Measurements from ENCODE around the gene VWA8. TPM values are rescaled to one million over a fixed set of nuclear protein-coding genes. Genes with fewer than 3 reads are reported as not detected.

The VWA8 gene
- polyA plus RNA-seq, 1 donor from 2014 or later = 3.7 TPM

- Mint-ChIP-seq H3K4me3 (no peak overlapping the region), H3K4me1 (no peaks in the 10 kb centered on the region), H3K9me3 (no peaks in the 10 kb centered on the region), H3K27me3 (no peaks in the 10 kb centered on the region), H3K36me3 (peaks cover 20% of the 10 kb centered on the region), H3K27ac (no peak overlapping the region)
These were observed 279.3 kb downstream of the VWA8 start for GRCh38 chr13:41681587-41681986.

GRCh38 chr13:41680900-41681299, 280.0 kb downstream of the VWA8 start:
- Mint-ChIP-seq H3K36me3 (peaks cover 16% of the 10 kb centered on the region), H3K4me3 (no peak overlapping the region), H3K27ac (peak overlapping the region in 1 of 3 donors; percentile 53), H3K4me1 (no peaks in the 10 kb centered on the region), H3K9me3 (no peaks in the 10 kb centered on the region), H3K27me3 (no peaks in the 10 kb centered on the region)

GRCh38 chr13:41678848-41679247, 282.1 kb downstream of the VWA8 start:
- H3K27ac Mint-ChIP-seq = no peak overlapping the region
- H3K36me3 Mint-ChIP-seq = peaks cover 16% of the 10 kb centered on the region
- no peaks in the 10 kb centered on the region for H3K9me3 Mint-ChIP-seq
- peaks cover 0 to 1% (median 0%) of the 10 kb centered on the region in 3 donors for H3K4me1 Mint-ChIP-seq
- H3K4me3 Mint-ChIP-seq = no peak overlapping the region
- H3K27me3 Mint-ChIP-seq = no peaks in the 10 kb centered on the region

GRCh38 chr13:41678249-41678648, 282.7 kb downstream of the VWA8 start:
- H3K9me3 Mint-ChIP-seq = no peaks in the 10 kb centered on the region
- no peak overlapping the region for H3K4me3 Mint-ChIP-seq
- H3K4me1 Mint-ChIP-seq = peaks cover 0 to 1% (median 0%) of the 10 kb centered on the region in 3 donors
- H3K27ac Mint-ChIP-seq = no peak overlapping the region
- H3K36me3 Mint-ChIP-seq = peaks cover 12% of the 10 kb centered on the region
- H3K27me3 Mint-ChIP-seq = no peaks in the 10 kb centered on the region

GRCh38 chr13:41675306-41675705, 285.6 kb downstream of the VWA8 start:
- H3K36me3 Mint-ChIP-seq = peaks cover 9% of the 10 kb centered on the region
- peaks cover 0 to 3% (median 0%) of the 10 kb centered on the region in 3 donors for H3K4me1 Mint-ChIP-seq
- H3K4me3 Mint-ChIP-seq = no peak overlapping the region
- no peaks in the 10 kb centered on the region for H3K27me3 Mint-ChIP-seq
- H3K9me3 Mint-ChIP-seq = no peaks in the 10 kb centered on the region
- H3K27ac Mint-ChIP-seq = no peak overlapping the region

DNA sequence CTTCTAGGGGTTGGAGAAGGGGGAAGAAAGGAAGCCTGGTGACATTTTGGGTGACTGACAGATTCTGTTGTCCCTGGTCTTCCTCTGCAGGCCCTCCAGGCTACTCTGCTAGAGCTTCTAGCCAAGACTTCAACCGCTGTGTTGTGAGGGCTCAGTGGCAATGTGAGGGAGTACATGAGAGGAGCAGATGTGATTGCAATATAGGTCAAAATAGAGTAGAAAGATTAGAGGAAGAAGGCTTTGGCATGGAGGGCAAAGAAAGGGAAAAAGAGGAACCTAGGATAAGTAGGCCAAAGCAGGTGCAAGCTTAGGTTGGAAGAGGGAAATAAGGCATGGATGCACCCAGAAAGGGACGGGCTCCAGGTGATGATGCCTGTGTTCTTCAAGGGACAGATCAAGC, 286.7 kb downstream of the VWA8 start:
- H3K4me3 Mint-ChIP-seq = no peak overlapping the region
- peaks cover 0 to 3% (median 0%) of the 10 kb centered on the region in 3 donors for H3K4me1 Mint-ChIP-seq
- no peaks in the 10 kb centered on the region for H3K27me3 Mint-ChIP-seq

GRCh38 chr13:41673640-41674039, 287.3 kb downstream of the VWA8 start:
- Mint-ChIP-seq H3K27me3 (no peaks in the 10 kb centered on the region), H3K4me3 (no peak overlapping the region), H3K4me1 (peaks cover 0 to 3% (median 0%) of the 10 kb centered on the region in 3 donors), H3K9me3 (no peaks in the 10 kb centered on the region), H3K36me3 (peaks cover 9% of the 10 kb centered on the region), H3K27ac (no peak overlapping the region)

More for the DNA sequence above, 286.7 kb downstream of the VWA8 start:
- Mint-ChIP-seq H3K27ac (no peak overlapping the region), H3K36me3 (peaks cover 9% of the 10 kb centered on the region), H3K9me3 (no peaks in the 10 kb centered on the region)

- H3K4me3 Mint-ChIP-seq = no peak overlapping the region
- peaks cover 7% of the 10 kb centered on the region for H3K36me3 Mint-ChIP-seq
- peaks cover 0 to 3% (median 0%) of the 10 kb centered on the region in 3 donors for H3K4me1 Mint-ChIP-seq
- no peak overlapping the region for H3K27ac Mint-ChIP-seq
- H3K27me3 Mint-ChIP-seq = no peaks in the 10 kb centered on the region
- H3K9me3 Mint-ChIP-seq = no peaks in the 10 kb centered on the region
These were observed 290.0 kb downstream of the VWA8 start for GRCh38 chr13:41670873-41671443.

GRCh38 chr13:41668130-41668757, 292.7 kb downstream of the VWA8 start:
- Mint-ChIP-seq H3K27ac (no peak overlapping the region), H3K4me3 (no peak overlapping the region), H3K9me3 (no peaks in the 10 kb centered on the region), H3K36me3 (no peaks in the 10 kb centered on the region), H3K27me3 (peaks cover 2% of the 10 kb centered on the region), H3K4me1 (peaks cover 0 to 2% (median 0%) of the 10 kb centered on the region in 3 donors)

DNA sequence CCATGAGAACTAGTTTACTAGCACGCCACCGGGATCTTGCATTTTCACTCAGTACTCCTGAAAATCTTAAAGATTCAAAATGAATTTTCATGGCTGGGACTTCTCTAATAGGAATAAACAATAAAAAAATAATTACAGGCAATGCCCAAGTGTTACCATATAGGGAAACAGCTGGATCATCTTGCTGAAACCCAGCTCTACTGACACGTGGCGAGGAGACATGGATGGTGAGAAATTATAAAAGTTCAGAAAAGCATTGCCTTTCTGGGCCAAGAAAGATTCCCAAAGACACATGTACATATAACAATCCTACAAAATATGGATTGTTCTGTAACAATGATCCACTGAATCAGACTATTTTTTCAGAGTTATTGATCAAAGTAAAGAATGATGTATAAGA, 294.3 kb downstream of the VWA8 start:
- Mint-ChIP-seq H3K27me3 (peaks cover 2% of the 10 kb centered on the region), H3K4me3 (no peak overlapping the region), H3K36me3 (no peaks in the 10 kb centered on the region), H3K9me3 (no peaks in the 10 kb centered on the region), H3K4me1 (peaks cover 0 to 1% (median 0%) of the 10 kb centered on the region in 3 donors), H3K27ac (no peak overlapping the region)

DNA sequence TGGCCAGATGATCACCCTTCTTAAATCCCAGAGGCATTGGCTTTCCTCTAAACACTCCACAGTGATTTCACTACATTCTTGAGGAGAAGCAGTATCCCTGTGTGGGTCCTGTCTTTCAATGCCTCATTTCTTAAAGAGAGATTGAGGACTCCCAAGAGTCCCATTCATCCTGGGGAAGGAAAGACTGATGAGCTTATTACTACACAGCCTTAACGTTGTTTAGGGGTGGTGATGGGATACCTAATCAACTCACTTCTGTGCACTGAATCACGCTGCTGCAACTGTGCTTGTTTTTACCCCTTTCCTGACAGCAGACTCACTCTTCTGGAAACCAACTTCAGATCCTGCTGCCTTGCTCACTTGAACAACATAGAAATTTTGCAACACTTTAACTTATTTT, 300.5 kb downstream of the VWA8 start:
- no peak overlapping the region for H3K27ac Mint-ChIP-seq

DNA sequence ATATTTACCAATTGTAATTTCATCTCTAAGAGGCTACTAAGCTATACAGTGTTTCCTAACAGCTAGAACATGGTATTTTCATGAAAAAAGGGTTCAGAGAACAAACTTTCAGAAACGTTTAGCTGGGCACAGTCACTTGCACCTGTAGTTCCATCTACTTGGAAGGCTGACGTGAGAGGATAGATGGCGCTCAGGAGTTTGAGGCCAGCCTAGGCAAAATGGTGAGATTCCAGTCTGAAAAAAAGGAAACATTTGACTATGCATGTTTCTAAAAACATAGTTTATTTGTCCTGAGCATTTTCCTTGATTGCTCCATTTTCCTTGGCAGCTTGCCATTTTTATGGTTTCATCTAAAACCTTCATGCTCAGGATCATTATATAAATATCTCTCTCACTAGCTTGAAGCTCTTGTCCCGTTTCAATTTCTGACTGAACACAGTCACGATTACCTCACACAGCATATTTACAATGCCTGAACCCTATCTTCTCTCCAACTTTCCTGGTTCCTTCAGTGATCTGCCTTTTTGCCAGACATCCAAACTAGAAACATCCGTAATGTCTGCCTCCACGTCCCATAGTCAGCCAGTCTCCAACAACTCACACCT, 302.8 kb downstream of the VWA8 start:
- Mint-ChIP-seq H3K27ac (peak overlapping the region in 1 of 3 donors; percentile 18), H3K9me3 (no peaks in the 10 kb centered on the region), H3K36me3 (peaks cover 4% of the 10 kb centered on the region), H3K27me3 (peaks cover 3% of the 10 kb centered on the region), H3K4me1 (peaks cover 0 to 7% (median 6%) of the 10 kb centered on the region in 3 donors), H3K4me3 (no peak overlapping the region)

More for the DNA sequence above, 300.5 kb downstream of the VWA8 start:
- Mint-ChIP-seq H3K9me3 (no peaks in the 10 kb centered on the region), H3K27me3 (peaks cover 4% of the 10 kb centered on the region), H3K36me3 (peaks cover 4% of the 10 kb centered on the region), H3K4me1 (peaks cover 0 to 2% (median 0%) of the 10 kb centered on the region in 3 donors), H3K4me3 (no peak overlapping the region)

GRCh38 chr13:41655997-41656396, 304.9 kb downstream of the VWA8 start:
- H3K9me3 Mint-ChIP-seq = no peaks in the 10 kb centered on the region
- H3K27me3 Mint-ChIP-seq = peaks cover 3% of the 10 kb centered on the region
- no peak overlapping the region for H3K4me3 Mint-ChIP-seq
- peaks cover 0 to 7% (median 6%) of the 10 kb centered on the region in 3 donors for H3K4me1 Mint-ChIP-seq
- H3K36me3 Mint-ChIP-seq = peaks cover 4% of the 10 kb centered on the region
- H3K27ac Mint-ChIP-seq = no peak overlapping the region

GRCh38 chr13:41654796-41655195, 306.1 kb downstream of the VWA8 start:
- Mint-ChIP-seq H3K27ac (peak overlapping the region in 2 of 3 donors; percentile 25 to 28), H3K9me3 (no peaks in the 10 kb centered on the region), H3K36me3 (peaks cover 4% of the 10 kb centered on the region), H3K4me1 (peaks cover 0 to 7% (median 6%) of the 10 kb centered on the region in 3 donors), H3K27me3 (peaks cover 3% of the 10 kb centered on the region), H3K4me3 (no peak overlapping the region)

DNA sequence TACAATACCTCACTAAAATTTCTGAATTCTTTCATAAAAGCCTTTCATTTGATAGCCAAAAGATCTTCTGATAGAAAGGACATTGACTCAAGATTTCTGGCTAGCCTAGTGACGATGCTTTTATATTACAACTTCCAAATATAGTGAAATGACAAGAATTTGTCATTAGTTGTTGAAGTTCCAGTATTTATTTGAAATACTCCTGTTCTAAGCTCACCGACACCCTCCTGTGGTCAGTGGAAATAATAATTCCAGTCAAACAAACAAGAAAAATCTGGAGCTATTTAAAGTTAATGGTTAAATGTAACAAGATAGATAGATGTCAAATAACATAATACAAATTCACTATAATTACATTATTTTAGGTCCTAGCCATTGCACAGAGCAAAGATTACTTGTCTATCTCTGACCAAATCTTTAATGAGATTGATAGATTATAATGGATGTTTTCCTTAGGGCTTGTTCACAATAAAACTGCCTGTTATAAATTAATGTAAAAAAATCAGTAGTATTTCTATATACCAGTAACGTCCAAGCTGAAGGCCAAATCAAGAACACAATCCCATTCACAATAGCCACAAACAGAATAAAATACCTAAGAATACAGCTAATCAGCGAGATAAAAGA, 308.1 kb downstream of the VWA8 start:
- H3K4me3 Mint-ChIP-seq = no peak overlapping the region
- H3K4me1 Mint-ChIP-seq = peaks cover 0 to 7% (median 6%) of the 10 kb centered on the region in 3 donors
- H3K9me3 Mint-ChIP-seq = no peaks in the 10 kb centered on the region
- no peak overlapping the region for H3K27ac Mint-ChIP-seq
- H3K27me3 Mint-ChIP-seq = peaks cover 4% of the 10 kb centered on the region
- H3K36me3 Mint-ChIP-seq = no peaks in the 10 kb centered on the region

All from IgD-negative memory B cell (primary cell).